Measurements from ENCODE around the gene VCL. TPM values are rescaled to one million over a fixed set of nuclear protein-coding genes. Genes with fewer than 3 reads are reported as not detected.

VCL gene
- total and polyA plus RNA-seq, 4 experiments from 2014 or later, result 29.6 to 60.3 (median 38.9) TPM

DNA sequence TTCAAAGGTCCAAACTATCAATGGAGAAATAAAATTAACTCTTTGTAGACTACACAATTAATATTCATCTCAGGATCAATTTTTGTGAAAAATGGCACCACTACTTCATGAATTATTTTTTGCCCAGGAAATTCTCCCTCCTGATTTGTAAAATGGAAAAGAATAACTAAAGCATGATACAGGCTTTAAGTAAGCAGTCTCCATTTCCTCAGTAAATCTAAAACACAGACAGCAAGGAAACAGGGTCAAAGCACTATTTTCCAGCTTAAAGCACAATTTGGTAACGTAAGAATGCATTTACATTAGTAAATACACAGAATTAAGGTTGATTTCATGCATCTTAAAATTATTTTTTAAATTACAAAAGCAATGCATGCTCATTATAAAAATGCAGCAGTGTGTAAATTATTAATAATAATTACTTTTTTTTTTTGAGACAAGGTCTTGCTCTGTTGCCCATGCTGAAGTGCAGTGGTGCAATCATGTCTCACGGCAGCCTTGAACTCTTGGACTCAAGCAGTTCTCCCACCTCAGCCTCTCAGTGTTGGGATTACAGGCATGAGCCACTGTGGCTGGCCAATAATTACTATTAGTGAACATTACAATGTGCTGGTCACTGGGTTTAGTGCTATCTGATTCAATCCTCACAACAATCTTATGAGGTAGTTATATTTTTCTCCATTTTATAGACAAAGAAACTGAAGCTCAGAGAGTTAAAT, 26.1 kb upstream of the VCL start:
- no peak overlapping the region for H3K4me3 ChIP-seq (ENCODE audit: low read length in 2 of 2)
- H3K27me3 ChIP-seq (ENCODE audit: insufficient read depth, low read length), result no peaks in the 10 kb centered on the region
- no peaks in the 10 kb centered on the region for H3K36me3 ChIP-seq (ENCODE audit: insufficient read depth, low read length)
- ChIA-PET CTCF (ENCODE audit: partially characterized antibody) (interaction anchor here (0.8 to 4.9 kb wide), 3 partner anchors 14 to 85 kb away, joined by 3 to 40 read pairs (median 3); no protein-coding TSS in a partner anchor), POLR2A (ENCODE audit: partially characterized antibody) (interaction anchor here (1.4 kb wide), 1 partner anchor 28 kb away, joined by 4 read pairs; no protein-coding TSS in a partner anchor)
- peaks cover 18 to 44% (median 30%) of the 10 kb centered on the region in 4 donors for H3K4me1 Mint-ChIP-seq
- H3K27me3 Mint-ChIP-seq, result no peaks in the 10 kb centered on the region
- H3K27ac ChIP-seq (ENCODE audit: low read depth, low read length), result no peak overlapping the region
- no peak overlapping the region for H3K4me3 Mint-ChIP-seq
- H3K36me3 Mint-ChIP-seq, result peaks cover 0 to 3% of the 10 kb centered on the region in 2 donors
- H3K4me1 ChIP-seq (ENCODE audit: insufficient read depth, low read length), result peaks cover 29% of the 10 kb centered on the region
- intact Hi-C loops (cut with micrococcal nuclease), result no loop called here
- no peaks in the 10 kb centered on the region for H3K9me3 ChIP-seq (ENCODE audit: control insufficient read depth in 1 of 2, low read length in 2 of 2)
- H3K27ac Mint-ChIP-seq, result no peak overlapping the region
- peaks cover 0 to 4% (median 0%) of the 10 kb centered on the region in 8 donors for H3K9me3 Mint-ChIP-seq
- DNase-seq, result no peak

DNA sequence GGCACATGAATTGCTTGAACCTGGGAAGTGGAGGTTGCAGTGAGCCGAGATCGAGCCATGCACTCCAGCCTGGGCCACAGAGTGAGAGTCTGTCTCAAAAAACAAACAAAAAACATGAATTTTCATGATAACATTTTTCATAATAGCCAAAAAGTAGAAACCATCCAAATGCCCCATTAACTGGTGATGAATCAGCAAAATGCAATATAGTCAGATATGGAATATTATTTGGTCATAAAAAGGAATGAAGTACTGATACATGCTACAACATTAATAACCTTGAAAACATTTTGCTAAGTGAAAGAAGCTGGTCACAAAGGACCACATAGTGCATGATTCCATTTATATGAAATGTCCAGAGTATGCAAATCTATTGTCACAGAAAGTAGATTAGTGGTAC, 24.5 kb upstream of the VCL start:
- Histone ChIP-seq H3K9me3 (ENCODE audit: control insufficient read depth in 1 of 2, low read length in 2 of 2) (no peaks in the 10 kb centered on the region), H3K4me1 (ENCODE audit: insufficient read depth, low read length) (peaks cover 27% of the 10 kb centered on the region), H3K36me3 (ENCODE audit: insufficient read depth, low read length) (no peaks in the 10 kb centered on the region), H3K27me3 (ENCODE audit: insufficient read depth, low read length) (no peaks in the 10 kb centered on the region), H3K4me3 (ENCODE audit: low read length in 2 of 2) (no peak overlapping the region), H3K27ac (ENCODE audit: low read depth, low read length) (no peak overlapping the region)
- Mint-ChIP-seq H3K27ac (peak overlapping the region in 6 of 7 donors; percentile 6 to 84 (median 50)), H3K4me1 (peaks cover 15 to 43% (median 26%) of the 10 kb centered on the region in 4 donors), H3K9me3 (peaks cover 0 to 4% (median 0%) of the 10 kb centered on the region in 8 donors), H3K27me3 (no peaks in the 10 kb centered on the region), H3K36me3 (peaks cover 0 to 3% of the 10 kb centered on the region in 2 donors), H3K4me3 (peak overlapping the region in 7 of 8 donors; percentile 18 to 71 (median 59))
- no peak for DNase-seq
- CTCF ChIA-PET (ENCODE audit: partially characterized antibody), result interaction anchor here (1.9 to 4.9 kb wide), 2 partner anchors 16 to 33 kb away, joined by 12 to 40 read pairs; no protein-coding TSS in a partner anchor
- POLR2A ChIA-PET (ENCODE audit: partially characterized antibody), result interaction anchor here (0.6 to 3.5 kb wide), 4 partner anchors 14 to 94 kb away, joined by 3 to 18 read pairs (median 8); no protein-coding TSS in a partner anchor
- intact Hi-C loops (cut with micrococcal nuclease), result no loop called here

DNA sequence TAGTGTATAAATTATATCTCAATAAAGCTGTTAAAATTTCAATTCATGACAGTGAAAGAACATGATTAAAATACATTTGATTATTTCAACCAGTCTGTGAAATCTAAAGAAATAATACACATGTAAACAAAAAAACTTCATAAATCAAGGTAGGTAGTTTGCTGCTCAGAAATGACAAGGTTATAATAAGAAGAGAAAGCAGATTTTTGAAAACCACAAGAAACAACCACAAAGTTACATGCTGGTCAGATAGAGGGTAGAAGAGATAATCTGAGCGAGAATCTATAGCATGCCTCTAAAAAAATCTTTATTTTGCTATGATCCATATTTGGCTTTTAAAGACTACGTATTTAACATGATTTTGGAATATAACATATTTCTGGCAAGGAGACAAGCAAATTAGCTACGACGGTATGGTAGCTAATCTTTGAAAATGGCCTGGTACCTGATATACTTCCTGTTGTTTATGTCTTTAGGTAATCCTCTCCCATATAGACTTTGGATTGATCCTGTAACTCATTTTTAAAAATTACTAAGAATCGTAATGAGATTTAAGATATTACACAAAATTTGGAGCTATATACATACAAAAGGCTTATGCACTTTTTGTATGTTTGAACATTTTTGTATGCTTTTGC, 23.5 kb upstream of the VCL start:
- POLR2A ChIA-PET (ENCODE audit: partially characterized antibody), result interaction anchor here (0.7 to 3.5 kb wide), 8 partner anchors 15 to 42 kb away, joined by 3 to 19 read pairs (median 9); partner anchors contain the start of gene VCL
- Histone ChIP-seq H3K9me3 (ENCODE audit: control insufficient read depth in 1 of 2, low read length in 2 of 2) (no peaks in the 10 kb centered on the region), H3K4me1 (ENCODE audit: insufficient read depth, low read length) (peaks cover 24% of the 10 kb centered on the region), H3K27ac (ENCODE audit: low read depth, low read length) (no peak overlapping the region), H3K27me3 (ENCODE audit: insufficient read depth, low read length) (no peaks in the 10 kb centered on the region), H3K36me3 (ENCODE audit: insufficient read depth, low read length) (no peaks in the 10 kb centered on the region), H3K4me3 (ENCODE audit: low read length in 2 of 2) (no peak overlapping the region)
- CTCF ChIA-PET (ENCODE audit: partially characterized antibody), result interaction anchor here (0.8 to 4.9 kb wide), 13 partner anchors 9 to 125 kb away, joined by 3 to 40 read pairs (median 3); no protein-coding TSS in a partner anchor
- Mint-ChIP-seq H3K36me3 (peaks cover 0 to 3% of the 10 kb centered on the region in 2 donors), H3K27ac (peak overlapping the region; percentile 1 to 75 (median 37)), H3K4me1 (peaks cover 15 to 37% (median 22%) of the 10 kb centered on the region in 4 donors), H3K27me3 (no peaks in the 10 kb centered on the region), H3K4me3 (peak overlapping the region; percentile 21 to 70 (median 56)), H3K9me3 (peaks cover 0 to 4% (median 0%) of the 10 kb centered on the region in 8 donors)
- intact Hi-C loops (cut with micrococcal nuclease), result loop anchor here (2.0 kb wide), 2 partner anchors 18 to 24 kb away; partner anchors contain the start of gene VCL
- peak in 4 of 5 donors; percentile 43 to 60 (median 48) for DNase-seq

DNA sequence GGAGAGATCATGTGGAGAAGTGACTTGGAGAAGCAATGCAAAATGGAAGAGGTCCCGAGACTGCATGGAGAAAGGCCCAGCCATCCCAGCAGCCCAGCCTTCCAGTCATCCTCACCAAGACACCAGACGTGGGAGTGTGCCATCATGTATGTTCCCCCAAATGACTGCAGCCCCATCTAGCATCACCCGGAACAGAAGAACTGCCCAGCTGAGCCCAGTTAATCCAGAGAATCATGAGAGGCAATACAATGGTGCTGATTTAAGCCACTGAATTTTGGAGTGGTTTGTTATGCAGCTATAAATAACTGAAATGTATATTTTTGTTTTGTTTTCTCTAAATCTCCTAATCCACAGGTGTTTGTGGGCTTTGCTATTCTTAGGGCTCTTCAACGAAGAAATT, 22.5 kb upstream of the VCL start:
- Mint-ChIP-seq H3K4me3 (peak overlapping the region in 3 of 8 donors; percentile 7 to 42 (median 15)), H3K36me3 (peaks cover 0 to 3% of the 10 kb centered on the region in 2 donors), H3K27ac (peak overlapping the region in 2 of 7 donors; percentile 41 to 47), H3K9me3 (peaks cover 0 to 4% (median 0%) of the 10 kb centered on the region in 8 donors), H3K27me3 (no peaks in the 10 kb centered on the region), H3K4me1 (peaks cover 15 to 35% (median 25%) of the 10 kb centered on the region in 4 donors)
- peaks cover 24% of the 10 kb centered on the region for H3K4me1 ChIP-seq (ENCODE audit: insufficient read depth, low read length)
- DNase-seq, result no peak
- H3K27me3 ChIP-seq (ENCODE audit: insufficient read depth, low read length), result no peaks in the 10 kb centered on the region
- H3K36me3 ChIP-seq (ENCODE audit: insufficient read depth, low read length), result no peaks in the 10 kb centered on the region
- ChIA-PET CTCF (ENCODE audit: partially characterized antibody) (interaction anchor here (0.9 to 4.9 kb wide), 6 partner anchors 8 to 84 kb away, joined by 3 to 40 read pairs (median 4); no protein-coding TSS in a partner anchor), POLR2A (ENCODE audit: partially characterized antibody) (interaction anchor here (1.9 to 3.5 kb wide), 3 partner anchors 16 to 22 kb away, joined by 7 to 18 read pairs (median 13); no protein-coding TSS in a partner anchor)
- no peak overlapping the region for H3K4me3 ChIP-seq (ENCODE audit: low read length in 2 of 2)
- intact Hi-C loops (cut with micrococcal nuclease), result loop anchor here (2.0 kb wide), 2 partner anchors 19 to 23 kb away; partner anchors contain the start of gene VCL
- H3K27ac ChIP-seq (ENCODE audit: low read depth, low read length), result no peak overlapping the region
- no peaks in the 10 kb centered on the region for H3K9me3 ChIP-seq (ENCODE audit: control insufficient read depth in 1 of 2, low read length in 2 of 2)

DNA sequence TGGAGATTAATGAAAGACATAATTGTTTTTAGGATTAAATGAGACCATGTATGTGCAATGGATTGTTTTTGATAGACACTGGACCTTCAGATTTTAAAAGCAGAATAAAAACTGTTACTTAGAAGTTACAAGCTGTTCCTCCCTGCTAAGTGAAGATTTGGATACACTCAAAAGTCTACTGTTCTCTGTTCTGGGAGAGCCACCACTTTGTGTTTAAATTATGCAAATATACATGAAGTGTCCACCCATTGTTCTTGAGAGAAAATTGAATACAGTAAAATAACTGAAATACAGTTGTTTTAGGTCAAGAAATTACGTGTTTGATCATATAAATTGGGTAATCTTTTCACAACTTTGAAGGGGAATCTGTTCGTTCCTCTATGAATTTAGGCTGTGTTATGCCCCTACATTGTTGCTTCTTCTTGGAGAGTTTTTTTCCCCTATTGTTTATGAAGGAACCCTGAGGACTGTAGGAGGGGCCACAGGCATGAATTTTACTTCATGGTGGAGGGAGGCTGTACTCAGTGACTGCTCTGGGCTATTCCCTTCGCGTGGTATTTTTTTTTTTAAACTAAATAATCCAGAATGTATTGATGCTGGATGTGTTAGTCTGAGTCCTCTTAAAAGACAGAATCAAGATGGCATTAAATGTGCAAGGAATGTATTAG, 18.6 kb upstream of the VCL start:
- intact Hi-C loops (cut with micrococcal nuclease), result no loop called here
- peaks cover 0 to 4% (median 0%) of the 10 kb centered on the region in 8 donors for H3K9me3 Mint-ChIP-seq
- H3K9me3 ChIP-seq (ENCODE audit: control insufficient read depth in 1 of 2, low read length in 2 of 2), result no peaks in the 10 kb centered on the region
- no peak overlapping the region for H3K4me3 ChIP-seq (ENCODE audit: low read length in 2 of 2)
- no peak overlapping the region for H3K27ac Mint-ChIP-seq
- H3K36me3 Mint-ChIP-seq, result peaks cover 0 to 3% of the 10 kb centered on the region in 2 donors
- H3K27ac ChIP-seq (ENCODE audit: low read depth, low read length), result no peak overlapping the region
- no peaks in the 10 kb centered on the region for H3K27me3 Mint-ChIP-seq
- peaks cover 13 to 36% (median 24%) of the 10 kb centered on the region in 4 donors for H3K4me1 Mint-ChIP-seq
- H3K4me3 Mint-ChIP-seq, result no peak overlapping the region
- POLR2A ChIA-PET (ENCODE audit: partially characterized antibody), result interaction anchor here (0.9 kb wide), 1 partner anchor 23 kb away, joined by 3 read pairs; no protein-coding TSS in a partner anchor
- CTCF ChIA-PET (ENCODE audit: partially characterized antibody), result interaction anchor here (0.7 to 1.2 kb wide), 3 partner anchors 12 to 124 kb away, joined by 3 to 8 read pairs (median 4); no protein-coding TSS in a partner anchor
- peaks cover 12% of the 10 kb centered on the region for H3K4me1 ChIP-seq (ENCODE audit: insufficient read depth, low read length)
- H3K27me3 ChIP-seq (ENCODE audit: insufficient read depth, low read length), result no peaks in the 10 kb centered on the region
- no peak for DNase-seq
- H3K36me3 ChIP-seq (ENCODE audit: insufficient read depth, low read length), result no peaks in the 10 kb centered on the region

DNA sequence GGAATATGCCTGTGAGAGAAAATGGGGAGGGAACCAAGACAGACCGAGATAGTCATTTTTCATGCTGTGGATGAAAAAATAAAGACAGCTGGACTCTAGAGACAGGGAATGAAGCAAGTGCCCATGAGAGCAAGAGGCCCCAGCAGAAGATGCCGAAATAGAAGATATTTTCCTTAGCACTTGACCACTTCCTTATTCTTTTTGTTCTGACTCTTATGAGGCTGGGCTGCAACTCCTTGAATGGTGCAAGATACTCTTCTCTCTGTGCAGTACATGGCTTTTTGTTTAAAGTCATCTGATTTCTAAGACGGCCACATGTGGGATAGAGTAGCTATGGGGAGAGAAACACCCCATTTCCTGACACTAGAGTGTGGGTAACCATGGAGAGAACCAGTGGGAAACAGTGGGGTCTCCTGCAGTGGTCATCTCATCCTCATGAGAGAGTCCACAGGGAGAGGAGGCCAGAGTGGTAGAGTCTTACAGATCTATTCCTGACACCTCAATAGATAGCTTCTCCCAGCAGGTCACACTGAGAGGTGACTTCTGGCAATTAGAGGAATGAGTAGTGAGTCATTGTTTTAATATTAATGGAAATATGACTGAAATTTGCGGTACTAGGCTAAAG, 18.0 kb upstream of the VCL start:
- Mint-ChIP-seq H3K36me3 (peaks cover 0 to 3% of the 10 kb centered on the region in 2 donors), H3K4me1 (peaks cover 8 to 30% (median 19%) of the 10 kb centered on the region in 4 donors), H3K27me3 (no peaks in the 10 kb centered on the region), H3K4me3 (no peak overlapping the region), H3K27ac (peak overlapping the region in 1 of 7 donors; percentile 67), H3K9me3 (peaks cover 0 to 4% (median 0%) of the 10 kb centered on the region in 8 donors)
- intact Hi-C loops (cut with micrococcal nuclease), result no loop called here
- Histone ChIP-seq H3K9me3 (ENCODE audit: control insufficient read depth in 1 of 2, low read length in 2 of 2) (no peaks in the 10 kb centered on the region), H3K27me3 (ENCODE audit: insufficient read depth, low read length) (no peaks in the 10 kb centered on the region), H3K4me1 (ENCODE audit: insufficient read depth, low read length) (peaks cover 5% of the 10 kb centered on the region), H3K27ac (ENCODE audit: low read depth, low read length) (no peak overlapping the region), H3K36me3 (ENCODE audit: insufficient read depth, low read length) (no peaks in the 10 kb centered on the region), H3K4me3 (ENCODE audit: low read length in 2 of 2) (no peak overlapping the region)
- ChIA-PET POLR2A (ENCODE audit: partially characterized antibody) (interaction anchor here (0.9 kb wide), 1 partner anchor 23 kb away, joined by 3 read pairs; no protein-coding TSS in a partner anchor), CTCF (ENCODE audit: partially characterized antibody) (no interaction called here)
- DNase-seq, result no peak

Data from CD4-positive, alpha-beta memory T cell (primary cell).